Neutrophil (primary cell): ENCODE data around the gene COX6B1.

Experiments
- H3K27ac ChIP-seq: fragments of 200-600 bp; sonication (generic); 2 replicates; pipeline ENCODE4 v1.5.1; 2016; ENCODE audit warnings: mild to moderate bottlenecking, moderate library complexity
- H3K27me3 ChIP-seq: fragments of 200-600 bp; sonication (generic); 2 replicates; pipeline ENCODE4 v1.6.0; 2016; ENCODE audit warnings: mild to moderate bottlenecking
- H3K36me3 ChIP-seq: fragments of 200-600 bp; sonication (generic); 2 replicates; pipeline ENCODE4 v1.5.1; 2017
- H3K4me1 ChIP-seq, 2 experiments: fragments of 200-600 bp in 1 of 2; sonication (generic) in 1 of 2; 1 replicate in 1 of 2; 2 replicates in 1 of 2; pipeline versions ENCODE4 v1.5.1 to v1.6.1; 2013 to 2016; ENCODE audit warnings: low read depth in 1 of 2, low read length in 1 of 2, mild to moderate bottlenecking in 1 of 2, moderate library complexity in 1 of 2; ENCODE audit not compliant: control insufficient read depth in 1 of 2, insufficient read depth in 1 of 2
- H3K4me3 ChIP-seq, 2 experiments: fragments of 200-600 bp in 1 of 2; sonication (generic) in 1 of 2; 1 replicate in 1 of 2; 2 replicates in 1 of 2; pipeline ENCODE4 v1.5.1; 2013 to 2016; ENCODE audit warnings: low read depth in 1 of 2, low read length in 1 of 2, mild to moderate bottlenecking in 1 of 2, moderate library complexity in 1 of 2
- H3K9me3 ChIP-seq: fragments of 200-600 bp; sonication (generic); 2 replicates; pipeline ENCODE4 v1.5.1; 2016
- CTCF ChIP-seq: fragments of 200-600 bp; sonication (generic); IDR thresholded peaks from 2 replicates; pipeline ENCODE4 v1.5.1; 2016; ENCODE audit warnings: antibody characterized with exemption

The COX6B1 gene

GRCh38 chr19:35661995-35662340, 13.8 kb downstream of the COX6B1 start:
- Histone ChIP-seq H3K27me3 (no peaks in the 10 kb centered on the region), H3K27ac (no peak overlapping the region), H3K36me3 (peaks cover 50% of the 10 kb centered on the region), H3K4me1 (no peaks in the 10 kb centered on the region), H3K4me3 (no peak overlapping the region), H3K9me3 (no peaks in the 10 kb centered on the region)
- no peak for TF ChIP-seq CTCF

- H3K9me3 ChIP-seq = no peaks in the 10 kb centered on the region
- peaks cover 9% of the 10 kb centered on the region for H3K27me3 ChIP-seq
- TF ChIP-seq CTCF = no peak
- H3K27ac ChIP-seq = no peak overlapping the region
- H3K4me1 ChIP-seq = no peaks in the 10 kb centered on the region
- peaks cover 30% of the 10 kb centered on the region for H3K36me3 ChIP-seq
- H3K4me3 ChIP-seq = no peak overlapping the region
Observed at GRCh38 chr19:35663981-35664380, 15.9 kb downstream of the COX6B1 start.

GRCh38 chr19:35665157-35665556, 17.0 kb downstream of the COX6B1 start:
- H3K4me3 ChIP-seq = no peak overlapping the region
- peaks cover 18% of the 10 kb centered on the region for H3K27me3 ChIP-seq
- no peak for TF ChIP-seq CTCF
- peaks cover 18% of the 10 kb centered on the region for H3K36me3 ChIP-seq
- no peak overlapping the region for H3K27ac ChIP-seq
- H3K4me1 ChIP-seq = no peaks in the 10 kb centered on the region
- H3K9me3 ChIP-seq = no peaks in the 10 kb centered on the region

GRCh38 chr19:35665604-35666003, 17.5 kb downstream of the COX6B1 start:
- no peak for TF ChIP-seq CTCF
- Histone ChIP-seq H3K27ac (no peak overlapping the region), H3K9me3 (no peaks in the 10 kb centered on the region), H3K27me3 (peaks cover 21% of the 10 kb centered on the region), H3K4me1 (no peaks in the 10 kb centered on the region), H3K36me3 (peaks cover 13% of the 10 kb centered on the region), H3K4me3 (no peak overlapping the region)

GRCh38 chr19:35666251-35666913, 18.3 kb downstream of the COX6B1 start, which contains the start of gene UPK1A:
TSS of gene UPK1A (plus strand) at chr19:35666517. CDS start at chr19:35666813, 296 bp downstream.
- Histone ChIP-seq H3K9me3 (no peaks in the 10 kb centered on the region), H3K27ac (no peak within 1 kb of the TSS), H3K27me3 (peaks cover 29% of the 10 kb centered on the region), H3K36me3 (peaks cover 8% of the 10 kb centered on the region), H3K4me1 (no peaks in the 10 kb centered on the region), H3K4me3 (no peak within 1 kb of the TSS)
- no peak for TF ChIP-seq CTCF

- Histone ChIP-seq H3K9me3 (no peaks in the 10 kb centered on the region), H3K36me3 (peaks cover 7% of the 10 kb centered on the region), H3K27me3 (peaks cover 61% of the 10 kb centered on the region), H3K4me3 (no peak overlapping the region), H3K4me1 (no peaks in the 10 kb centered on the region), H3K27ac (no peak overlapping the region)
- no peak for TF ChIP-seq CTCF
Observed at GRCh38 chr19:35669566-35669965, 21.4 kb downstream of the COX6B1 start.
